ENCODE measurements around the gene SORD. TPM values are rescaled to one million over a fixed set of nuclear protein-coding genes. Genes with fewer than 3 reads are reported as not detected.

The SORD gene
- total RNA-seq, 1 experiment from 2014 or later = 53.1 TPM

DNA sequence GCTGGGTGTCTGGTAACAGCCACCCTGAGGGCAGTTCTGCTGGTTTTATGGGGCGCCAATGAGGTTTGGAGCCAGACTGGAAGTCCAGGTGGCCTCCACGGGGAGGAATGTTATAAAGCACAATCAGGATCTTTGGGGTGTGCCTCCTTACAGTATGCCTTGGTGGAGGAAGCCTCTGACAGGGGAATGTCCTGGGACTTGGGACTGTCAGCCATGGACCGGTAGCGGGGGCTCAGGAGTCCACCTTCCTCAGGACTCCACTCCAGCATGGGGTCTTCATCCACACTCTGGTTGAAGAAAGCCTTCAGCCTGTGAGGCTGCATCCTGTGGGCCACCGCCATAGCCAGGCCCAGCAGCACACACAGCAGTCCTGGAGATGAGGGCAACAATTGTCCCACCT lies 96.0 kb downstream of the SORD start:
- H3K4me3 ChIP-seq (ENCODE audit: insufficient read depth, low read depth, low read length) = no peak overlapping the region
- DNase-seq = no peak
- no peaks in the 10 kb centered on the region for H3K36me3 ChIP-seq (replicated peaks; ENCODE audit: control insufficient read depth, insufficient read depth, low read length)
- peaks cover 58% of the 10 kb centered on the region for H3K27me3 ChIP-seq (ENCODE audit: control insufficient read depth, insufficient read depth, low read length)

DNA sequence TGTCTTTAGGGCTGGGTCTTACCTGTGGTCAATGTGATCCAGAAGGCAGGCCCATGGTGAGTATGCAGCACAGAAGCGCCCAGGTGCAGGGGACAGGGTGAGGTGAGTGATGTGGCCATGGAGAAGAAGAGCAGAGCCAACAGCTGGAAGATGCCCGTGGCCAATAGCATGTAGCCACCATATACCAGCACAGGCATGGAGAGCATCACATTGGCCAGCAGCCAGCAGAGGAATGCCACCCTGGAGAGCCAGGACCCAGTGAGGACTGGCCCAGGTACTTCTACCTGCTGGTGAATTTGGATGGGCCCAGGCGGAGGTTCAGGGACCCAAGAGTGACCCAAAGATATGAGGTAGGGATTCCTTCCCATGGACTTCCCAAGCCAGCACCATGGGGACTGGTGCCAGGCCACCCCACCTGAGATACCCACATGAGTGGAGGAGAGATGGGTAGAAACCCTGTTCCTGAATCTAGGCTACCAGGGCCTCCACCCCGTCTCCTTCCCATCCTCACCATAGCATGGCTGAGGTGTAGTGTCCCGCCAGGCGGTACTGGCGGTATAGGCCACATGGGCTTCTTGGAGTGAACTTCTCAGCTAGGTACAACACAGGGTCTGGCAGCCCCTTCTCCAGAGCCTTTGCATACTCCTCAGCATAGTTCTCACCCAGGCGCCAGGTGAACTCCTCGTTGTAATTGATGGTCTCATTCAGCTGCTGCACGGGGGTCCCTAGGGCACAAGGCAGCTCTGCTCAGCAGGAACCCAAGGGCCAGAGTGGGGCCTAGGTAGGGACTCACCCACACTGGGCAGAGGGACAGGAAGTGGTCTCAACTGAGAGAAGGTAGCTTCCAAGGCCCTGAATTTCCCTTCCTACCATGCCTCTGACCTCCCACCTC lies 97.3 kb downstream of the SORD start:
- Histone ChIP-seq H3K36me3 (replicated peaks; ENCODE audit: control insufficient read depth, insufficient read depth, low read length) (no peaks in the 10 kb centered on the region), H3K4me3 (ENCODE audit: insufficient read depth, low read depth, low read length) (no peak overlapping the region), H3K27me3 (ENCODE audit: control insufficient read depth, insufficient read depth, low read length) (peaks cover 47% of the 10 kb centered on the region)
- DNase-seq = no peak

DNA sequence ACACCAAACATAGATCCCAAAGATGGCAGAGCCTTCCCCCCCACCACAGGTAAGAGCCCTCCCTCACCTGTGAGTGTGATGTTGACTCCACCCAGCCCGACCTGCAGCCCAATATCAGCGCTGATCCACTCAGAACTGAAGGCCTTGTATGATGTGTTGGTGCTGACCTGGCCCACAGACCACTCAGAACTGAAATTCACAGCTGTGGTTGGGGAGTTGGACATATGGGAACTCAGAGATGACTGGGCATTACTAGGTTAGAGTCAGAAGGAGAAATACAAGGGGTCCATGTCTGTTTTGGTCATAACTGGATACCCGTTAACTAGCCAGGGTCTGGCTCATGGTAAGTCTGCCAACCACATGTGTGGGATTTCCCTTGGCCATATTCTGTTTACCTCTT lies 98.0 kb downstream of the SORD start:
- Histone ChIP-seq H3K27me3 (ENCODE audit: control insufficient read depth, insufficient read depth, low read length) (peaks cover 47% of the 10 kb centered on the region), H3K36me3 (replicated peaks; ENCODE audit: control insufficient read depth, insufficient read depth, low read length) (no peaks in the 10 kb centered on the region), H3K4me3 (ENCODE audit: insufficient read depth, low read depth, low read length) (no peak overlapping the region)
- no peak for DNase-seq

DNA sequence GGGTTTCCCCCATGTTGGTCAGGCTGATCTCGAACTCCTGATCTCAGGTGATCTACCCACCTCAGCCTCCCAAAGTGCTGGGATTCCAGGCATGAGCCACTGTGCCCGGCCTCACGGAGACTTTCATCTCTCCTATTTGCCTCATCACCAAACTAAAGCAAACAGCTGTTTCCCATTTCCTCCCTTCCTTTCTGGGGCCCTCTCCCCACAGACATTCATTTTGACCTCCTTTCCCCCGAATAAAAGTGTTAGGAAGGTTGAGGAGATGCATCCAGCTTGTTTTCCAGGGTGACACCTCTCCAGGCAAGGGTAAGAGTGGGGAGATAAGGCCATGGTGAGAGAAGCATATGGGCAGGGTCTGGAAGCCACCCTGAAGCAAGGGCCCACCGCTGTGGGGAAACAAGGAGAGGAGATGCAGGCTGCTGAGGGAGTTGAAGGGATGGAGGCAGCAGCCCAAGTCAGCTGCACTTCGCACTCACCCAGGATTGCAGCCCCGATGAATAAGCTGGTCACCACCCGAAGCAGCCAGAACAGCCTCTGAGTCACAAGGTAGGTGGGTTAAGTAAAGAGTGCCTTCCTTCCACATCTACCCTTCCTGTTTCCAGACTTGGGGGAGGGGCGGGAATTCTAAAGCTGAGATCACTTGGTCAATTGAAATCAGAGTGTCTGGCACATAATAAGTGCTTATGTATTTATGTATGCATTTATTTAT lies 98.9 kb downstream of the SORD start:
- H3K4me3 ChIP-seq (ENCODE audit: insufficient read depth, low read depth, low read length) = no peak overlapping the region
- H3K36me3 ChIP-seq (replicated peaks; ENCODE audit: control insufficient read depth, insufficient read depth, low read length) = no peaks in the 10 kb centered on the region
- DNase-seq = no peak
- peaks cover 44% of the 10 kb centered on the region for H3K27me3 ChIP-seq (ENCODE audit: control insufficient read depth, insufficient read depth, low read length)

DNA sequence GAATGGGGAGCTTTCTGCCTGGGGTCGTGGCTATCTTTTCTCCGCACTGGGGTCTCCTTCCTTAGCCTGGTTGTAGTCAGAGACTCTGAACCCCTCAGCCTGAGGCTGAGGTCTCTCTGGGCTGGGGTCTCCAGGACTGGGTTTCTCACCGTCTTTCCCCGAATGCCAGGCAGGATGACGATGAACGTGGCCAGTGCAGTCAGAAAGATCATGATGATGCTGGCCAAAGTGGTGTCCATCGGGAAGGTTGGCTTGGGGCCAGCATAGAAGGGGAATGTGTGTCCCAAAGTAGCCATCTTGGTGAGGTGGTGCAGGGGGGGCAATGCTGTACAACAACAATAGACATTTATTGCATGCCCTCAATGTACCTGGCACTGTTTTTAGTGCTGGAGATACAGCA lies 99.7 kb downstream of the SORD start:
- Histone ChIP-seq H3K4me3 (ENCODE audit: insufficient read depth, low read depth, low read length) (no peak overlapping the region), H3K27me3 (ENCODE audit: control insufficient read depth, insufficient read depth, low read length) (peaks cover 43% of the 10 kb centered on the region), H3K36me3 (replicated peaks; ENCODE audit: control insufficient read depth, insufficient read depth, low read length) (no peaks in the 10 kb centered on the region)
- DNase-seq = no peak

DNA sequence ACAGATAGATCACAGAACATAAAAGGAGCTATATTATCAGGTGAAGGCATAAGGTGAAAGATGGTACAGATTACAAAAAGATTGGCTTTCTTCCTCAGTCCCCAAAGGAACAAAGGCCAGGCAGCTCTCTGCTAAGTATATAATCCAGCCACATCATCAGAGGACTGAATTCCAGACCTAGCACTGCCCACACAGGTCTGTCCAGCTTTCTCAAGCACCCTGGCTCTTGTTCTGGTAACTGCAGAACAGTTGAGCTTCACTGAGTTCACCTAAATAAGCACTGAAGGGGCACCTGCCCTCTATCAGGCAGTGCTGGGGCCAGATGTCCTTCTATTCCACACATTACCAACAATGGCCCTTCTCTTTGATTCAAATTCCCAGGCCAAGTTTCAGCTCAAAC lies 100.4 kb downstream of the SORD start:
- DNase-seq = no peak
- no peak overlapping the region for H3K4me3 ChIP-seq (ENCODE audit: insufficient read depth, low read depth, low read length)
- H3K36me3 ChIP-seq (replicated peaks; ENCODE audit: control insufficient read depth, insufficient read depth, low read length) = no peaks in the 10 kb centered on the region
- peaks cover 47% of the 10 kb centered on the region for H3K27me3 ChIP-seq (ENCODE audit: control insufficient read depth, insufficient read depth, low read length)

DNA sequence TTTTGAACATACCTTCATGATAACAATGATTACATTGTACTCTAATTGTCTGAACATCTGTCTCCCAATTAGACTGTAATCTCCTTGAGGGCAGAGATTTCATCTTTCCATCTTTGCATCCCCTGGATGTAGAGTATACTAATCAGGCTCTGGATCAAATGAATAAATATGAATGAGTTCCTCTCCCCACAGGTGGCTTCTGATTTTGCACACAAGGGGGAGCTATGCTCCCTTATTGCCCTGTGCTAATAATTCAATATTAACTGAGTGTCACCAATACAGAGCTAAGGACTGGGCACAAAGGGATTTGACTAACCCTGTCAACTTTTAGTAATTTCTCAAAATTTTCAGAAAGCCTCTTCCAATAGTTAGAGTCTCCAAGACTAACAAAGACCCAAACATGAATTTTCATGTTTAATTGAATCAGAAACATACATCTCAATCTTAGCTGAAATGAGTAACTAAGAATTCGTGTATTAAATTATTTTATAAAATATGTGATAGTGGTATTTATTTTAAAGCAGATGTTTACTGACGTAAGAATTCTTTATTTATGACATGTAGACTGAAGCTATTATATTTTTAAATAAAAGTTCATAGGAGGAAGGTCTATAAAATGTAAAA lies 103.7 kb downstream of the SORD start:
- H3K27me3 ChIP-seq (ENCODE audit: control insufficient read depth, insufficient read depth, low read length) = peaks cover 72% of the 10 kb centered on the region
- DNase-seq = no peak
- no peaks in the 10 kb centered on the region for H3K36me3 ChIP-seq (replicated peaks; ENCODE audit: control insufficient read depth, insufficient read depth, low read length)
- no peak overlapping the region for H3K4me3 ChIP-seq (ENCODE audit: insufficient read depth, low read depth, low read length)

Other genes with a start within 250 kb of the SORD start
- gene TERB2, start 66.5 kb upstream of the SORD start, total RNA-seq (2014; rRNA removed; shearing (Covaris generic)) = not detected in 2 replicates
- gene DUOX2, start 91.0 kb downstream of the SORD start, total RNA-seq (2014; rRNA removed; shearing (Covaris generic)) = 0.15 TPM in 1 of 2 replicates, not detected in the other
- not detected in 2 replicates for gene DUOXA2, start 91.1 kb downstream of the SORD start, total RNA-seq (2014; rRNA removed; shearing (Covaris generic))
- 0.07 TPM in 1 of 2 replicates, not detected in the other for gene DUOXA1, start 106.7 kb downstream of the SORD start, total RNA-seq (2014; rRNA removed; shearing (Covaris generic))
- gene DUOX1, start 106.8 kb downstream of the SORD start, total RNA-seq (2014; rRNA removed; shearing (Covaris generic)) = 0.24 and 0.37 TPM in 2 replicates
- gene SHF, start 164.8 kb downstream of the SORD start, total RNA-seq (2014; rRNA removed; shearing (Covaris generic)) = 40.0 and 56.4 TPM in 2 replicates
- gene SLC28A2, start 229.0 kb downstream of the SORD start, total RNA-seq (2014; rRNA removed; shearing (Covaris generic)) = 0.15 TPM in 1 of 2 replicates, not detected in the other

All from H7 (cell line).